ENCODE data around the gene PTPRN2.

DNA sequence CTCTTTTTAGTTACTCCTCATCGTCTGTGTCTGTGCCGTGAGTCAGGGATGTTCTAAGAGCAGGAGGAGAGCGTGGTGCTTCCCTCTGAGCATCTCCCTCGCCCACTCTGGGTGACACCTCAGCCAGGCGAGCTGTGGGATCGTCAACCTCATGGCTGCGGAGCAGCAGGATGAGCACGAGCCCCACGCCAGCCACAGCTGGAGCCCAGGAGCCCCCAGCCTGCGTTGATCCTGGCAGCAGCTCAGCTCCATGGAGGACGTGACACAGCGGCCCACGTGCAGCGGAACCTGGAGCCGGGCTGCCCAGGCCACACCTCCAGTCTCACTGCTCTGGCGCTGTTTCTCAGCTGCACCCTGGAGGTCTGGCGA is 512.0 kb downstream of the PTPRN2 start:
- TF ChIP-seq, protein P1, sequence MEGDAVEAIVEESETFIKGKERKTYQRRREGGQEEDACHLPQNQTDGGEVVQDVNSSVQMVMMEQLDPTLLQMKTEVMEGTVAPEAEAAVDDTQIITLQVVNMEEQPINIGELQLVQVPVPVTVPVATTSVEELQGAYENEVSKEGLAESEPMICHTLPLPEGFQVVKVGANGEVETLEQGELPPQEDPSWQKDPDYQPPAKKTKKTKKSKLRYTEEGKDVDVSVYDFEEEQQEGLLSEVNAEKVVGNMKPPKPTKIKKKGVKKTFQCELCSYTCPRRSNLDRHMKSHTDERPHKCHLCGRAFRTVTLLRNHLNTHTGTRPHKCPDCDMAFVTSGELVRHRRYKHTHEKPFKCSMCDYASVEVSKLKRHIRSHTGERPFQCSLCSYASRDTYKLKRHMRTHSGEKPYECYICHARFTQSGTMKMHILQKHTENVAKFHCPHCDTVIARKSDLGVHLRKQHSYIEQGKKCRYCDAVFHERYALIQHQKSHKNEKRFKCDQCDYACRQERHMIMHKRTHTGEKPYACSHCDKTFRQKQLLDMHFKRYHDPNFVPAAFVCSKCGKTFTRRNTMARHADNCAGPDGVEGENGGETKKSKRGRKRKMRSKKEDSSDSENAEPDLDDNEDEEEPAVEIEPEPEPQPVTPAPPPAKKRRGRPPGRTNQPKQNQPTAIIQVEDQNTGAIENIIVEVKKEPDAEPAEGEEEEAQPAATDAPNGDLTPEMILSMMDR (conservative IDR thresholded peaks at IDR 0.05 in 1 of 2, IDR thresholded peaks at IDR 0.05 in 1 of 2; ENCODE audit: low read depth in 1 of 2, low read length in 2 of 2), result no peak
- TF ChIP-seq EZH2 (IDR thresholded peaks at IDR 0.05; ENCODE audit: low read length, missing control alignments), result no peak

Data from fibroblast of lung (primary cell).